ENCODE results near the gene HLTF. TPM values are rescaled to one million over a fixed set of nuclear protein-coding genes. Genes with fewer than 3 reads are reported as not detected.

The HLTF gene
- total and polyA plus RNA-seq, 2 experiments from 2014 or later: 89.5 to 146 TPM

GRCh38 chr3:149089395-149089794 is 3.1 kb upstream of the HLTF start (continued):
- no peak for TF ChIP-seq ETS1 (IDR thresholded peaks at IDR 0.05)
- TF ChIP-seq NANOG (IDR thresholded peaks at IDR 0.05; ENCODE audit: borderline replicate concordance): no peak
- TF ChIP-seq CREB1 (CRISPR knock-in tag; IDR thresholded peaks at IDR 0.05; ENCODE audit: low read depth): no peak
- no peak for TF ChIP-seq ZNF331 (CRISPR knock-in tag; IDR thresholded peaks at IDR 0.05; ENCODE audit: low read depth)
- TF ChIP-seq ZNF462 (CRISPR knock-in tag; IDR thresholded peaks at IDR 0.05): no peak
- no peak for TF ChIP-seq POLR2AphosphoS5 (IDR thresholded peaks at IDR 0.05; ENCODE audit: low read depth)
- no peak for TF ChIP-seq ZNF114 (CRISPR knock-in tag; IDR thresholded peaks at IDR 0.05)

- no peak overlapping the region for H3K27ac ChIP-seq (ENCODE audit: low read depth)
- H3K4me2 ChIP-seq: no peak overlapping the region
- Mint-ChIP-seq H3K4me3 (no peak overlapping the region), H3K27ac (no peak overlapping the region), H3K9me3 (peaks cover 8% of the 10 kb centered on the region), H3K36me3 (ENCODE audit: low read depth) (peaks cover 28% of the 10 kb centered on the region), H3K4me1 (peaks cover 17% of the 10 kb centered on the region), H3K27me3 (ENCODE audit: insufficient read depth, low read depth, poor library complexity) (peaks cover 23% of the 10 kb centered on the region)
- TF ChIP-seq NANOG (IDR thresholded peaks at IDR 0.05; ENCODE audit: borderline replicate concordance): no peak
- no peak for TF ChIP-seq ZNF114 (CRISPR knock-in tag; IDR thresholded peaks at IDR 0.05)
- no peak for TF ChIP-seq EZH2phosphoT487 (IDR thresholded peaks at IDR 0.05; ENCODE audit: unreplicated experiment)
- TF ChIP-seq ZNF331 (CRISPR knock-in tag; IDR thresholded peaks at IDR 0.05; ENCODE audit: low read depth): no peak
- H3F3A ChIP-seq (replicated peaks; ENCODE audit: low read depth): 0 out of 2 replicates have a peak, but pooled peaks cover 3% of the 10 kb centered on the region
- H2AFZ ChIP-seq: peak overlapping the region; percentile 20
- peaks cover 19% of the 10 kb centered on the region for H3K27me3 ChIP-seq (ENCODE audit: insufficient read depth)
- H3K79me2 ChIP-seq (replicated peaks; ENCODE audit: insufficient read depth): peaks cover 34% of the 10 kb centered on the region
- peaks cover 3% of the 10 kb centered on the region; the same call in 1 of the 2 replicates for H3K9me2 ChIP-seq (ENCODE audit: insufficient read depth)
- H4K20me1 ChIP-seq (replicated peaks; ENCODE audit: insufficient read depth): peaks cover 18% of the 10 kb centered on the region
- DNase-seq (ENCODE audit: low spot score) (peak; percentile 15), ATAC-seq (no peak)
- H3K4me1 ChIP-seq (ENCODE audit: insufficient read depth): peaks cover 14% of the 10 kb centered on the region
- H3K36me3 ChIP-seq (ENCODE audit: insufficient read depth): peaks cover 10% of the 10 kb centered on the region; the same call in 1 of the 2 replicates
- no peak overlapping the region for H3K4me3 ChIP-seq
Measured at GRCh38 chr3:149087208-149087607, 875 bp upstream of the HLTF start.

Measured in GM23338 (cell line).